Measurements from ENCODE around the gene REXO5. TPM values are rescaled to one million over a fixed set of nuclear protein-coding genes. Genes with fewer than 3 reads are reported as not detected.
"Not testable (repeated sequence)": the region's sequence is repeated elsewhere in the genome, so short reads cannot be mapped to it uniquely, and the experiment has no call there.

REXO5 gene
- total RNA-seq, 3 donors from 2014 or later: 4.8 to 13.2 (median 5.9) TPM

DNA sequence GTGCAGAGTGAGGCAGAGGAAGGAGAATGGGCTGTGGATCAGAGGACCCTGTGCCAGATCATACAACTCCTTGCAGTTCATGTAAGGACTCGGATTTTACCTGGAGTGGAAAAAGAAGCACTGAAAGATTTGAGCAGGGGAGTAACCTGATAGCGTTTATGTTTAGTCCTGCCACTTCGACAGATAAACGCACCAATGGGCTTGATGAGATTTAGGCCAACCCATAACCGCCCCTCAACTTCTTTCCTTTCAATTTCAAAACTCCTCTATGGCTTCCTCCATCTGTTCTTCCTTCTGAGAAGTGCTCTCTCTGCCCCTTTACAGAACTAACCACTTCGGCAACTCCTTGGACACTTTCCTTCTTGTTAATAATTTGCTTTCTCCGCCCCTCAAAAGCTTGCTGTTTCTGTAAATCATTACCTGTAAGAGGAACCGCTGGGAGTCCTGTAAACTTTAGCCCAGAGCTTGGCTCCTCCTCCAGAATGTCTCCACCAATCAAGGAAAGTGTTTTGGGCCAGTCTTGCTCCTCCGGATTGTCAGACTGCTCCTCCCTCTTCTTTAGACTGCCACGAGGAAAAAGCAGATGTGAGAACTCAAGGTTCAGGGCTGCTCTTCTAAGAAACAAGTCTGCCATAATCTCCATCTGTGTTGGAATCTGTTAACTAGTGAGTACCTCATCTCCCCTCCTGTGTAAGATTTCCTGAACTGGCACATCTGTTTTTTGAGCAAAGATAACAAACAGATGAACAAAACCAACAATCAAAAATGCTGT is 42.7 kb upstream of the REXO5 start, which contains the start of gene ACSM3:
TSS of gene ACSM3 (plus strand) at position 554 of the 772 bp plus-strand sequence. CDS start 6,021 bp downstream, outside the sequence.
- H3K27ac ChIP-seq: peak within 1 kb of the TSS; percentile 70 to 82
- no peaks in the 10 kb centered on the region for H3K4me1 ChIP-seq
- intact Hi-C loops (cut with DNase I; ENCODE audit: low total_unique reads): no loop called here

DNA sequence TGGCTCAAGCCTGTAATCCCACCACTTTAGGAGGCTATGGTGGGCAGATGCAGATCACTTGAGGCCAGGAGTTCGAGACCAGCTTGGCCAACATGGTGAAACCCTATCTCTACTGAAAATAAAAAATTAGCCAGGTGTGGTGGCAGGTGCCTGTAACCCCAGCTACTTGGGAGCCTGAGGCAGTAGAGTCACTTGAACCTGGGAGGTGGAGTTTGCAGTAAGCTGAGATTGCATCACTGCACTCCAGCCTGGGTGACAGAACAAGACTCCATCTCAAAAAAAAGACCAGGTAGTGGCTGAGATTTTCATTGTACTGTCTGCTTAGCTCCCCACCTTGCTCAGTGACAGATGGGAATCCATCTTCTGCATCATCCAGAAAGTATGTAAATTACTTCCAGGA is 41.9 kb upstream of the REXO5 start:
- H3K27ac ChIP-seq; H3K4me1 ChIP-seq; intact Hi-C loops (cut with DNase I; ENCODE audit: low total_unique reads); H3K4me3 ChIP-seq; H3K9me3 ChIP-seq; H3K36me3 ChIP-seq; H3K27me3 ChIP-seq; DNase-seq (ENCODE audit: low spot score in 2 of 2): not testable (repeated sequence)

More for the DNA sequence above, 42.7 kb upstream of the REXO5 start, which contains the start of gene ACSM3:
- DNase-seq (ENCODE audit: low spot score in 2 of 2): peak in 1 of 2 donors; percentile 68
- no peaks in the 10 kb centered on the region for H3K9me3 ChIP-seq
- peak within 1 kb of the TSS; percentile 30 to 63 (median 51) for H3K4me3 ChIP-seq
- H3K36me3 ChIP-seq: no peaks in the 10 kb centered on the region
- no peaks in the 10 kb centered on the region for H3K27me3 ChIP-seq
- TF ChIP-seq POLR2AphosphoS5 (IDR thresholded peaks at IDR 0.05): no peak
- TF ChIP-seq, protein P1, sequence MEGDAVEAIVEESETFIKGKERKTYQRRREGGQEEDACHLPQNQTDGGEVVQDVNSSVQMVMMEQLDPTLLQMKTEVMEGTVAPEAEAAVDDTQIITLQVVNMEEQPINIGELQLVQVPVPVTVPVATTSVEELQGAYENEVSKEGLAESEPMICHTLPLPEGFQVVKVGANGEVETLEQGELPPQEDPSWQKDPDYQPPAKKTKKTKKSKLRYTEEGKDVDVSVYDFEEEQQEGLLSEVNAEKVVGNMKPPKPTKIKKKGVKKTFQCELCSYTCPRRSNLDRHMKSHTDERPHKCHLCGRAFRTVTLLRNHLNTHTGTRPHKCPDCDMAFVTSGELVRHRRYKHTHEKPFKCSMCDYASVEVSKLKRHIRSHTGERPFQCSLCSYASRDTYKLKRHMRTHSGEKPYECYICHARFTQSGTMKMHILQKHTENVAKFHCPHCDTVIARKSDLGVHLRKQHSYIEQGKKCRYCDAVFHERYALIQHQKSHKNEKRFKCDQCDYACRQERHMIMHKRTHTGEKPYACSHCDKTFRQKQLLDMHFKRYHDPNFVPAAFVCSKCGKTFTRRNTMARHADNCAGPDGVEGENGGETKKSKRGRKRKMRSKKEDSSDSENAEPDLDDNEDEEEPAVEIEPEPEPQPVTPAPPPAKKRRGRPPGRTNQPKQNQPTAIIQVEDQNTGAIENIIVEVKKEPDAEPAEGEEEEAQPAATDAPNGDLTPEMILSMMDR (IDR thresholded peaks at IDR 0.05): no peak
- TF ChIP-seq POLR2A (IDR thresholded peaks at IDR 0.05): no peak

DNA sequence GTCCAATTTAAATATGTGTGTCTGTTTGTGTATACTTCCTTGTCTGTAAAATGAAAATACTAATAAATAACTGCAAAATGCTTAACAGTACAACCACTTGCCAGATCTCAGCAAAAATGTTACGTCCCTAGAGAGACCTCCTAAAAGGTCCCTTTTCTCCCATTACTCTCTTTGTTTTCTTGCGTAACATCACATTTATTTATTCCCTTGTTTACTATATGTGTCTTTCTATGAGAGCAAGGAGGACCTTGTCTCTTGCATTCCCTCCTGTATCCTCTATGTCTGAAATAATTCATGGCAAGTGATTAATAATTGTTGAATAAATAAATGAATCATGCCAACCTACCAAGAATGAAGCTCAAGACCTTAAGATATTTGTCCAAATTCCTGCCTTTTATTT is 40.6 kb upstream of the REXO5 start:
- H3K36me3 ChIP-seq: no peaks in the 10 kb centered on the region
- no peaks in the 10 kb centered on the region for H3K4me1 ChIP-seq
- TF ChIP-seq POLR2A (IDR thresholded peaks at IDR 0.05): no peak
- TF ChIP-seq POLR2AphosphoS5 (IDR thresholded peaks at IDR 0.05): no peak
- TF ChIP-seq, protein P1 (IDR thresholded peaks at IDR 0.05): no peak
- intact Hi-C loops (cut with DNase I; ENCODE audit: low total_unique reads): no loop called here
- H3K4me3 ChIP-seq: no peak overlapping the region
- H3K27me3 ChIP-seq: no peaks in the 10 kb centered on the region
- DNase-seq (ENCODE audit: low spot score in 2 of 2): no peak
- no peaks in the 10 kb centered on the region for H3K9me3 ChIP-seq
- no peak overlapping the region for H3K27ac ChIP-seq

DNA sequence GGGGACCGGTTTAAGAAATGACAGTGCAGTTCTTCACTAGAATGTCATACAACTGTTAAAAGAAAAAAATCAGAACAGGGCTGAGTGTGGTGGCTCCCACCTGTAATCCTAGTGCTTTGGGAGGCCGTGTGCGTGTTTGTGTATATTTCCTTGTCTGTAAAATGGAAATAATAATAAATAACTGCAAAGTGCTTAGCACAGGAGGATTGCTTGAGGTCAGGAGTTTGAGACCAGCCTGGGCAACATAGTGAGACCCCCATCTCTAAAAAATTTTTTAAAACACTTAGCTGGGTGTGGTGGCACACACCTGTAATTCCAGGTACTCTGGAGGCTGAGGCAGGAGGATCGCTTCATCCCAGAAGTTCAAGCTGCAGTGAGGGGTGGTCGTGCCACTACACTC is 40.0 kb upstream of the REXO5 start:
- Histone ChIP-seq H3K4me3 (no peak overlapping the region), H3K27me3 (no peaks in the 10 kb centered on the region), H3K36me3 (no peaks in the 10 kb centered on the region), H3K4me1 (no peaks in the 10 kb centered on the region), H3K9me3 (no peaks in the 10 kb centered on the region), H3K27ac (no peak overlapping the region)
- TF ChIP-seq POLR2A (IDR thresholded peaks at IDR 0.05) (no peak), POLR2AphosphoS5 (IDR thresholded peaks at IDR 0.05) (no peak)
- TF ChIP-seq, protein P1 (IDR thresholded peaks at IDR 0.05): no peak
- intact Hi-C loops (cut with DNase I; ENCODE audit: low total_unique reads): no loop called here
- DNase-seq (ENCODE audit: low spot score in 2 of 2): no peak

DNA sequence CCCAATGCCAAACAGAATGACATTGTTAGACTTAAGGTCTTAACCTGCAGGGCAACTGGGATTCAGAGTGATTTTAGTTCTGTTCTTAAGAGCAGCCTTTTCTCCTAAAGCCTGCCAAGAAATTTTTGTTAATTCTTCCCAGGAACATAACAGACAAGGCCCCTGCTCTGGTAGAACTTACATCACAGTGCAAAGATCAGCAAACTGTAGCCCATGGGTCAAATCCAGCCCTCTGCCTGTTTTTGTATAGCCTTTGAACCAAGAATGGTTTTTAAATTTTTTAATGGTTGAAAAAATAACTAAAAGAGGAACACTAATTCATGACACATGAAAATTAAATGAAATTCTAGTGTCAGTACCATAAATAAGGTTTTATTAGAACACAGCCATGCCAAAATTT is 38.8 kb upstream of the REXO5 start:
- no peaks in the 10 kb centered on the region for H3K27me3 ChIP-seq
- TF ChIP-seq POLR2AphosphoS5 (IDR thresholded peaks at IDR 0.05) (no peak), POLR2A (IDR thresholded peaks at IDR 0.05) (no peak)
- TF ChIP-seq, protein P1 (IDR thresholded peaks at IDR 0.05): no peak
- H3K27ac ChIP-seq: no peak overlapping the region
- H3K9me3 ChIP-seq: no peaks in the 10 kb centered on the region
- intact Hi-C loops (cut with DNase I; ENCODE audit: low total_unique reads): no loop called here
- no peaks in the 10 kb centered on the region for H3K4me1 ChIP-seq
- no peak for DNase-seq (ENCODE audit: low spot score in 2 of 2)
- no peak overlapping the region for H3K4me3 ChIP-seq
- no peaks in the 10 kb centered on the region for H3K36me3 ChIP-seq

All from breast epithelium (tissue), 4 donors.